K562 (cell line): Measurements from ENCODE around the gene CD226. TPM values are rescaled to one million over a fixed set of nuclear protein-coding genes. Genes with fewer than 3 reads are reported as not detected.

Source experiments
- ATAC-seq: fragments of 200-7000 bp; cut with Tn5 transposase; 3 replicates; pipeline ENCODE4 v1.9.1; 2020; ENCODE audit warnings: moderate library complexity
- BruUV-seq: library from RNA; stranded (reverse); fragments of 400-500 nt; replicated peaks from 2 replicates; lab custom pipeline; 2021; lab: Mats Ljungman, UMichigan
- CTCF ChIA-PET: fragments of 300-600 bp; formaldehyde crosslinking; extraction: SDS; loops from one replicate; lab custom pipeline; 2021; ENCODE audit warnings: low intra/inter-chr PET ratio; lab: Yijun Ruan, JAX
- POLR2A ChIA-PET: fragments of 300-600, 350-650 bp; sonication (Branson Sonifier 250); formaldehyde crosslinking; extraction: SDS; loops from one replicate; lab custom pipeline; 2021; ENCODE audit warnings: antibody characterized with exemption, inconsistent platforms; lab: Yijun Ruan, JAX
- DNase-seq, 4 experiments: peaks; one replicate each; pipeline versions ENCODE4 v3.0.0 to v3.0.0-alpha.2; 2011 to 2018; ENCODE audit warnings: low spot score in 3 of 4, mixed read lengths in 3 of 4; ENCODE audit errors: extremely low read depth in 1 of 4
- FAIRE-seq: peaks from 2 replicates; lab custom pipeline; 2011; peaks lifted over from hg19 to GRCh38; lab: Jason Lieb, UNC
- H2AFZ ChIP-seq: 2 replicates; pipeline ENCODE4 v1.6.0; 2011; ENCODE audit warnings: low read depth, low read length, control low read depth, inconsistent platforms
- H3K27ac ChIP-seq: fragments of 200-600 bp; 3 replicates; pipeline ENCODE4 v1.8.0; 2011; ENCODE audit warnings: low read depth, mild to moderate bottlenecking, control low read depth, inconsistent platforms, low read length, moderate library complexity, mixed read lengths; ENCODE audit errors: extremely low read depth
- H3K27me3 ChIP-seq, 2 experiments: fragments of 300-600 bp in 1 of 2; 2 replicates in 1 of 2; 3 replicates in 1 of 2; pipeline versions ENCODE4 v1.6.0 to v1.8.0; 2011; ENCODE audit warnings: inconsistent platforms in 2 of 2, low read length in 2 of 2, mild to moderate bottlenecking in 1 of 2, mixed read lengths in 1 of 2, moderate library complexity in 1 of 2; ENCODE audit not compliant: control insufficient read depth in 2 of 2, insufficient read depth in 2 of 2
- H3K36me3 ChIP-seq: fragments of 300-600 bp; 3 replicates; pipeline ENCODE4 v1.8.0; 2011; ENCODE audit warnings: mild to moderate bottlenecking, low read length, inconsistent platforms; ENCODE audit not compliant: control insufficient read depth, insufficient read depth
- H3K4me1 ChIP-seq, 2 experiments: fragments of 200-600 bp in 1 of 2; replicated peaks in 1 of 2; 2 replicates in 1 of 2; 3 replicates in 1 of 2; pipeline versions ENCODE4 v1.5.1 to v1.8.0; 2011; ENCODE audit warnings: inconsistent platforms in 2 of 2, low read length in 2 of 2, mild to moderate bottlenecking in 1 of 2, mixed read lengths in 1 of 2, moderate library complexity in 1 of 2; ENCODE audit not compliant: control insufficient read depth in 2 of 2, insufficient read depth in 2 of 2
- H3K4me2 ChIP-seq: 2 replicates; pipeline ENCODE4 v1.6.1; 2011; ENCODE audit warnings: low read length, control low read depth, inconsistent platforms, mixed read lengths; ENCODE audit not compliant: insufficient read depth
- H3K4me3 ChIP-seq: fragments of 200-600 bp; sonication (generic), shearing (Covaris generic); 2 replicates; pipeline ENCODE4 v1.5.1; 2016; ENCODE audit warnings: control low read depth, inconsistent platforms
- H3K79me2 ChIP-seq: fragments of 200-600 bp; 3 replicates; pipeline ENCODE4 v1.8.0; 2011; ENCODE audit warnings: low read length, inconsistent platforms; ENCODE audit not compliant: control insufficient read depth, insufficient read depth
- H3K9ac ChIP-seq, 2 experiments: 2 replicates each; pipeline versions ENCODE4 v1.6.0 to v1.6.1; 2011; ENCODE audit warnings: low read depth in 2 of 2, low read length in 2 of 2, control low read depth in 1 of 2, inconsistent platforms in 1 of 2, mild to moderate bottlenecking in 1 of 2, mixed read lengths in 1 of 2; ENCODE audit not compliant: insufficient read depth in 1 of 2
- H3K9me1 ChIP-seq: one replicate; pipeline ENCODE4 v1.6.0; 2011; ENCODE audit warnings: inconsistent platforms, mild to moderate bottlenecking, low read length, moderate library complexity; ENCODE audit not compliant: control insufficient read depth, insufficient read depth
- H3K9me3 ChIP-seq: replicated peaks from 2 replicates; pipeline ENCODE4 v1.5.1; 2011; ENCODE audit warnings: low read depth, low read length, inconsistent platforms; ENCODE audit not compliant: control insufficient read depth, insufficient read depth
- H4K20me1 ChIP-seq: replicated peaks from 2 replicates; pipeline ENCODE4 v1.6.1; 2011; ENCODE audit warnings: low read length, inconsistent platforms, mixed read lengths; ENCODE audit not compliant: control insufficient read depth, insufficient read depth
- BCOR ChIP-seq: fragments of 450-650 bp; IDR thresholded peaks from 2 replicates; pipeline ENCODE4 v1.6.1; 2016
- CC2D1A ChIP-seq: fragments of 450-650 bp; IDR thresholded peaks from 2 replicates; pipeline ENCODE4 v1.6.1; 2017; ENCODE audit warnings: mild to moderate bottlenecking
- COPS2 ChIP-seq: fragments of 450-650 bp; conservative IDR thresholded peaks from 2 replicates; pipeline ENCODE4 v1.6.1; 2016; ENCODE audit warnings: mild to moderate bottlenecking, moderate library complexity
- FOSL1 ChIP-seq: fragments of 200-800 bp; sonication (Bioruptor generic); conservative IDR thresholded peaks from 2 replicates; pipeline ENCODE4 v1.6.1; 2016; ENCODE audit warnings: missing genetic modification characterization, missing compliant biosample characterization
- MXI1 ChIP-seq: IDR thresholded peaks from 2 replicates; pipeline ENCODE4 v1.6.1; 2011; ENCODE audit warnings: low read depth, mild to moderate bottlenecking, improper control_type of control experiment, low read length
- ZBTB17 ChIP-seq: fragments of 450-650 bp; formaldehyde crosslinking; IDR thresholded peaks from 2 replicates; pipeline ENCODE4 v1.4.0; 2020; ENCODE audit warnings: mild to moderate bottlenecking
- WGBS: fragments of 100-300 bp; shearing (Covaris generic); methylation state at CpG from one replicate; pipeline ENCODE4 v1.1.6; 2016; ENCODE audit warnings: low coverage, mixed read lengths; ENCODE audit not compliant: insufficient coverage; ENCODE audit errors: missing lambda C conversion rate; 5-methylcytosine and 5-hydroxymethylcytosine counted together
- in situ Hi-C: fragments of 300-500 bp; cut with MboI; formaldehyde crosslinking; loops from 4 replicates; pipeline ENCODE4 v1.15.0; 2018; ENCODE audit warnings: inconsistent platforms, mixed read lengths
- intact Hi-C: fragments of 100-400 bp; cut with micrococcal nuclease; formaldehyde crosslinking; loops from 2 replicates; pipeline ENCODE4 v1.14.2; 2022
- polyA plus RNA-seq, 8 experiments: library from polyadenylated mRNA; depleted of rRNA in 4 of 8; stranded (reverse) in 5 of 8; unstranded in 3 of 8; fragments of >200 nt; fragmentation: Nextera tagmentation in 2 of 8; fragmentation: Illumina TruSeq in 1 of 8; extraction: Ambion mirVana in 2 of 8; extraction: Trizol in 1 of 8; gene quantifications; 2 replicates each; pipeline versions ENCODE4 v1.2.1 to v1.2.3, GENCODE V29; 2011 to 2014; ENCODE audit warnings: inconsistent platforms in 1 of 8, missing spikeins in 1 of 8
- total RNA-seq, 7 experiments: library from RNA; depleted of rRNA in 6 of 7; stranded (reverse); fragments of >200 nt in 6 of 7; fragmentation: Illumina TruSeq in 2 of 7; extraction: Trizol in 2 of 7; gene quantifications; 2 replicates each; pipeline versions ENCODE4 v1.2.1 to v1.2.3, GENCODE V29; 2011 to 2021; ENCODE audit warnings: low replicate concordance in 1 of 7
- TF ChIP-seq, protein P1 (sequence below): fragments of 250-450 bp; sonication (Bioruptor Pico); IDR thresholded peaks from 2 replicates; pipeline ENCODE4 v1.8.0; 2022; ENCODE audit warnings: inconsistent platforms, mild to moderate bottlenecking, moderate library complexity, borderline replicate concordance
- TF ChIP-seq, protein P2 (sequence below): sonication (generic); formaldehyde crosslinking; IDR thresholded peaks from 2 replicates; pipeline ENCODE4 v1.8.1; 2022; ENCODE audit warnings: missing genetic modification reagents
- TF ChIP-seq, protein P3 (sequence below): fragments of 250-450 bp; sonication (Bioruptor Pico); IDR thresholded peaks from 2 replicates; pipeline ENCODE4 v1.5.0; 2020; ENCODE audit warnings: mild to moderate bottlenecking, borderline replicate concordance

Gene CD226
- total and polyA plus RNA-seq, 9 of the 15 experiments (the other 6 are each of a cell fraction or from before 2014, with no cell fraction given), result 0.32 to 1.7 (median 0.80) TPM

DNA sequence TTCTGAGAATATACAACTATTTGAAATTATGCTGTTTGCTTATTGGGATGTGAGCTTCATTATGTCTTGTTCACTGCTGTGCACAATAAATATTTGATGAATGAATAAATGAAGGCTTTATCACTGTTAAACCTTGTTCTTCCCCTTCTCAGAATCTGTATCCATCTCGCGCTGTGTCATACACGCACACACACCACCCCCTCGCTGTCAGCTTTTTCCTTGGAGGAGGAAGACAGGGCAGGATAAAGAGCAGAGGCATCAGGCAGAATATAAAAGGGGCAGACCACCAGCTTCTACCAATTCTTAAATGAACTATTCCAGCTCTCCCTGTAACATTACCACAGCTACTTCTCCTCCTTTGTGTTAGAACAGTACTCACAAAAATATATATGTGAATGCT, 75.0 kb downstream of the CD226 start (continued):
- TF ChIP-seq, protein P1, sequence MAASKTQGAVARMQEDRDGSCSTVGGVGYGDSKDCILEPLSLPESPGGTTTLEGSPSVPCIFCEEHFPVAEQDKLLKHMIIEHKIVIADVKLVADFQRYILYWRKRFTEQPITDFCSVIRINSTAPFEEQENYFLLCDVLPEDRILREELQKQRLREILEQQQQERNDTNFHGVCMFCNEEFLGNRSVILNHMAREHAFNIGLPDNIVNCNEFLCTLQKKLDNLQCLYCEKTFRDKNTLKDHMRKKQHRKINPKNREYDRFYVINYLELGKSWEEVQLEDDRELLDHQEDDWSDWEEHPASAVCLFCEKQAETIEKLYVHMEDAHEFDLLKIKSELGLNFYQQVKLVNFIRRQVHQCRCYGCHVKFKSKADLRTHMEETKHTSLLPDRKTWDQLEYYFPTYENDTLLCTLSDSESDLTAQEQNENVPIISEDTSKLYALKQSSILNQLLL (CRISPR knock-in tag), result no peak
- TF ChIP-seq MXI1, result no peak
- no peak for TF ChIP-seq FOSL1 (tag)
- TF ChIP-seq, protein P2, sequence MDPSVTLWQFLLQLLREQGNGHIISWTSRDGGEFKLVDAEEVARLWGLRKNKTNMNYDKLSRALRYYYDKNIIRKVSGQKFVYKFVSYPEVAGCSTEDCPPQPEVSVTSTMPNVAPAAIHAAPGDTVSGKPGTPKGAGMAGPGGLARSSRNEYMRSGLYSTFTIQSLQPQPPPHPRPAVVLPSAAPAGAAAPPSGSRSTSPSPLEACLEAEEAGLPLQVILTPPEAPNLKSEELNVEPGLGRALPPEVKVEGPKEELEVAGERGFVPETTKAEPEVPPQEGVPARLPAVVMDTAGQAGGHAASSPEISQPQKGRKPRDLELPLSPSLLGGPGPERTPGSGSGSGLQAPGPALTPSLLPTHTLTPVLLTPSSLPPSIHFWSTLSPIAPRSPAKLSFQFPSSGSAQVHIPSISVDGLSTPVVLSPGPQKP (CRISPR knock-in tag), result no peak

DNA sequence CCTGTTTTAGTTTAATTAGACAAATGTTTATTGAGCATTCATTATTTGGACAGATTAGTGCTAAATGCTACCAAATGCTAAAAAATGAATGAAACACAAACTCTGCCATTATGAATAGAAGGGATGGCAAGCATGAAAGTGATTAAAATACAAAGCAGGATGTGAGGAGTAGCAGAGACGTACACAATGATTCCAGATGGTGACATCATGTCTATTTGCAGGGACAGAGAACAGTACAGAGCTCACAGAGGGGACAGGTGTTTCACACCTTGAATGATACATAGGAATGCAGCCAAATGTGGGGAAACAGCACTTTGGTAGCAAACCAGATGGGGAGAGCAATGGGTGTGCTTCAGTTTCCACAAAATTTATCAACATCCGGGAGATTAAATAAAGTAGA, 76.3 kb downstream of the CD226 start:
- H4K20me1 ChIP-seq, result no peaks in the 10 kb centered on the region
- H3K27me3 ChIP-seq, result no peaks in the 10 kb centered on the region
- H3K36me3 ChIP-seq, result no peaks in the 10 kb centered on the region
- DNase-seq, result no peak
- no peak overlapping the region for H3K9ac ChIP-seq
- H3K4me2 ChIP-seq, result no peak overlapping the region
- no peaks in the 10 kb centered on the region for H3K9me1 ChIP-seq
- H2AFZ ChIP-seq, result no peak overlapping the region
- H3K4me1 ChIP-seq, result peaks cover 0 to 2% of the 10 kb centered on the region in 2 experiments; a peak in 1 of 5 replicates
- in situ Hi-C loops (no loop called here), intact Hi-C loops (no loop called here)
- CTCF ChIA-PET, result no interaction called here
- TF ChIP-seq, protein P3, sequence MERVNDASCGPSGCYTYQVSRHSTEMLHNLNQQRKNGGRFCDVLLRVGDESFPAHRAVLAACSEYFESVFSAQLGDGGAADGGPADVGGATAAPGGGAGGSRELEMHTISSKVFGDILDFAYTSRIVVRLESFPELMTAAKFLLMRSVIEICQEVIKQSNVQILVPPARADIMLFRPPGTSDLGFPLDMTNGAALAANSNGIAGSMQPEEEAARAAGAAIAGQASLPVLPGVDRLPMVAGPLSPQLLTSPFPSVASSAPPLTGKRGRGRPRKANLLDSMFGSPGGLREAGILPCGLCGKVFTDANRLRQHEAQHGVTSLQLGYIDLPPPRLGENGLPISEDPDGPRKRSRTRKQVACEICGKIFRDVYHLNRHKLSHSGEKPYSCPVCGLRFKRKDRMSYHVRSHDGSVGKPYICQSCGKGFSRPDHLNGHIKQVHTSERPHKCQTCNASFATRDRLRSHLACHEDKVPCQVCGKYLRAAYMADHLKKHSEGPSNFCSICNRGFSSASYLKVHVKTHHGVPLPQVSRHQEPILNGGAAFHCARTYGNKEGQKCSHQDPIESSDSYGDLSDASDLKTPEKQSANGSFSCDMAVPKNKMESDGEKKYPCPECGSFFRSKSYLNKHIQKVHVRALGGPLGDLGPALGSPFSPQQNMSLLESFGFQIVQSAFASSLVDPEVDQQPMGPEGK (CRISPR knock-in tag), result no peak
- TF ChIP-seq ZBTB17 (no peak), BCOR (no peak), CC2D1A (no peak), COPS2 (no peak)
- no peak overlapping the region for H3K4me3 ChIP-seq
- FAIRE-seq, result no peak
- POLR2A ChIA-PET, result no interaction called here
- ATAC-seq, result no peak
- 14% methylated on average over 2 of the region's 2 CpGs for WGBS
- no peaks in the 10 kb centered on the region for H3K9me3 ChIP-seq
- H3K79me2 ChIP-seq, result no peaks in the 10 kb centered on the region
- no peak overlapping the region for H3K27ac ChIP-seq
- BruUV-seq, result no TSS peak
